IMR-90 (cell line): ENCODE data around the gene SESN1.

ENCODE experiments used
- CEBPB ChIP-seq: IDR thresholded peaks from 2 replicates; pipeline ENCODE4 v1.6.1; 2012; ENCODE audit warnings: low read depth, low read length, improper control_type of control experiment
- CTCF ChIP-seq: conservative IDR thresholded peaks from 2 replicates; pipeline ENCODE4 v1.5.1; 2012; ENCODE audit warnings: mild to moderate bottlenecking, low read depth, low read length, improper control_type of control experiment
- ELK1 ChIP-seq: fragments of 150-350 bp; IDR thresholded peaks from 2 replicates; pipeline ENCODE4 v1.6.1; 2016; ENCODE audit warnings: low read depth, mild to moderate bottlenecking, low read length, moderate library complexity, borderline replicate concordance
- NFE2L2 ChIP-seq: fragments of 150-350 bp; IDR thresholded peaks from 2 replicates; pipeline ENCODE4 v1.6.1; 2016; ENCODE audit warnings: low read depth, mild to moderate bottlenecking, low read length
- POLR2A ChIP-seq: IDR thresholded peaks from 2 replicates; pipeline ENCODE4 v1.6.1; 2012; ENCODE audit warnings: mild to moderate bottlenecking, low read depth, low read length
- RAD21 ChIP-seq: IDR thresholded peaks from 2 replicates; pipeline ENCODE4 v1.6.1; 2012; ENCODE audit warnings: low read length, improper control_type of control experiment
- RCOR1 ChIP-seq: IDR thresholded peaks from 2 replicates; pipeline ENCODE4 v1.6.1; 2012; ENCODE audit warnings: mild to moderate bottlenecking, low read length, improper control_type of control experiment; ENCODE audit not compliant: insufficient replicate concordance

- no peak for TF ChIP-seq CTCF
- TF ChIP-seq POLR2A = no peak
- no peak; the same call in 1 of the 2 replicates for TF ChIP-seq CEBPB
- no peak for TF ChIP-seq RCOR1
- no peak for TF ChIP-seq RAD21
- peak; percentile 33; the same call in 1 of the 2 replicates for TF ChIP-seq NFE2L2
- no peak for TF ChIP-seq ELK1
Measured at GRCh38 chr6:109082188-109082577, 12.5 kb downstream of the SESN1 start.
